Endothelial cell of umbilical vein (primary cell): ENCODE data around the gene COMMD8. TPM values are rescaled to one million over a fixed set of nuclear protein-coding genes. Genes with fewer than 3 reads are reported as not detected.

Experiments used
- BruUV-seq: library from RNA; stranded (reverse); fragments of 400-500 nt; replicated peaks from 2 replicates; lab custom pipeline; 2021; lab: Mats Ljungman, UMichigan
- CTCF ChIA-PET: fragments of 300-600, 350-600 bp; sonication (Branson Sonifier 250); formaldehyde crosslinking; loops from one replicate; lab custom pipeline; 2021; ENCODE audit warnings: antibody characterized with exemption, inconsistent platforms; lab: Charles Lee
- POLR2A ChIA-PET: fragments of 300-600, 350-600 bp; sonication (Branson Sonifier 250); formaldehyde crosslinking; loops from one replicate; lab custom pipeline; 2021; ENCODE audit warnings: antibody characterized with exemption, inconsistent platforms; lab: Charles Lee
- DNase-seq: peaks from one replicate; pipeline ENCODE4 v3.0.0-alpha.2; 2011; ENCODE audit warnings: low read depth, low spot score
- FAIRE-seq: peaks from 2 replicates; lab custom pipeline; 2011; peaks lifted over from hg19 to GRCh38; lab: Jason Lieb, UNC
- H2AFZ ChIP-seq: 2 replicates; pipeline ENCODE4 v1.6.0; 2012; ENCODE audit warnings: low read depth, low read length, control low read depth, inconsistent platforms
- H3K27ac ChIP-seq: 2 replicates; pipeline ENCODE4 v1.5.1; 2011; ENCODE audit warnings: low read depth, mild to moderate bottlenecking, control low read depth, low read length, moderate library complexity; ENCODE audit not compliant: insufficient read depth
- H3K27me3 ChIP-seq, 2 experiments: 2 replicates each; pipeline versions ENCODE4 v1.6.0 to v1.6.1; 2011; ENCODE audit warnings: low read length in 2 of 2, mixed read lengths in 1 of 2; ENCODE audit not compliant: control insufficient read depth in 2 of 2, insufficient read depth in 2 of 2
- H3K36me3 ChIP-seq, 2 experiments: 2 replicates in 1 of 2; 3 replicates in 1 of 2; pipeline ENCODE4 v1.5.1; 2011; ENCODE audit warnings: low read length in 2 of 2, mild to moderate bottlenecking in 1 of 2, moderate library complexity in 1 of 2; ENCODE audit not compliant: control insufficient read depth in 2 of 2, insufficient read depth in 2 of 2; ENCODE audit errors: extremely low read depth in 1 of 2
- H3K4me1 ChIP-seq: 3 replicates; pipeline ENCODE4 v1.5.1; 2011; ENCODE audit warnings: mild to moderate bottlenecking, low read length; ENCODE audit not compliant: control insufficient read depth, insufficient read depth; ENCODE audit errors: extremely low read depth
- H3K4me2 ChIP-seq: 2 replicates; pipeline ENCODE4 v1.6.1; 2011; ENCODE audit warnings: low read length, control low read depth, mixed read lengths; ENCODE audit not compliant: insufficient read depth
- H3K4me3 ChIP-seq, 3 experiments: fragments of 200-600 bp in 1 of 3; sonication (generic), shearing (Covaris generic) in 1 of 3; replicated peaks in 1 of 3; 2 replicates each; pipeline ENCODE4 v1.5.1; 2011 to 2016; ENCODE audit warnings: control low read depth in 3 of 3, low read length in 3 of 3, mild to moderate bottlenecking in 2 of 3, inconsistent platforms in 1 of 3, low read depth in 1 of 3, moderate library complexity in 1 of 3; ENCODE audit not compliant: insufficient read depth in 1 of 3
- H3K79me2 ChIP-seq: 2 replicates; pipeline ENCODE4 v1.6.0; 2012; ENCODE audit warnings: low read length, inconsistent platforms; ENCODE audit not compliant: control insufficient read depth, insufficient read depth
- H3K9ac ChIP-seq: replicated peaks from 2 replicates; pipeline ENCODE3; 2011; ENCODE audit warnings: low read length, control low read depth; ENCODE audit not compliant: insufficient read depth; ENCODE audit errors: extremely low read depth
- H3K9me1 ChIP-seq: replicated peaks from 3 replicates; pipeline ENCODE4 v1.6.0; 2011; ENCODE audit warnings: mild to moderate bottlenecking, low read length; ENCODE audit not compliant: control insufficient read depth, insufficient read depth; ENCODE audit errors: extremely low read depth
- H3K9me3 ChIP-seq: replicated peaks from 2 replicates; pipeline ENCODE4 v1.5.1; 2012; ENCODE audit warnings: low read length, inconsistent platforms; ENCODE audit not compliant: control insufficient read depth, insufficient read depth
- H4K20me1 ChIP-seq: replicated peaks from 2 replicates; pipeline ENCODE3; 2011; ENCODE audit warnings: mild to moderate bottlenecking, low read length; ENCODE audit not compliant: control insufficient read depth, insufficient read depth; ENCODE audit errors: extremely low read depth
- CTCF ChIP-seq, 2 donors: IDR thresholded peaks; 1 replicate in 1 of 2; 2 replicates in 1 of 2; pipeline ENCODE4 v1.5.1; 2011; ENCODE audit warnings: low read length in 2 of 2, mild to moderate bottlenecking in 2 of 2, moderate library complexity in 2 of 2, control low read depth in 1 of 2, inconsistent platforms in 1 of 2, low read depth in 1 of 2; ENCODE audit not compliant: insufficient read depth in 1 of 2; ENCODE audit errors: extremely low read depth in 1 of 2
- EZH2 ChIP-seq: IDR thresholded peaks from 2 replicates; pipeline ENCODE4 v1.6.1; 2012; ENCODE audit warnings: borderline replicate concordance, low read depth, mild to moderate bottlenecking, moderate library complexity, low read length, inconsistent platforms; ENCODE audit not compliant: severe bottlenecking
- FOS ChIP-seq: IDR thresholded peaks from 2 replicates; pipeline ENCODE4 v1.6.1; 2011; ENCODE audit warnings: mild to moderate bottlenecking, low read length, moderate library complexity, borderline replicate concordance; ENCODE audit not compliant: insufficient read depth
- GATA2 ChIP-seq: IDR thresholded peaks from 2 replicates; pipeline ENCODE4 v1.7.0; 2011; ENCODE audit warnings: low read depth, mild to moderate bottlenecking, moderate library complexity, mixed read lengths, low read length; ENCODE audit not compliant: insufficient read length, insufficient read depth
- JUN ChIP-seq: IDR thresholded peaks from 2 replicates; pipeline ENCODE4 v1.6.1; 2011; ENCODE audit warnings: borderline replicate concordance, low read depth; ENCODE audit not compliant: insufficient read length, insufficient read depth
- MAX ChIP-seq: IDR thresholded peaks from 2 replicates; pipeline ENCODE4 v1.6.1; 2011; ENCODE audit not compliant: insufficient read depth, insufficient read length
- MYC ChIP-seq: IDR thresholded peaks from one replicate; pipeline ENCODE4 v1.6.1; 2011; ENCODE audit warnings: mild to moderate bottlenecking, low read depth, low read length
- POLR2A ChIP-seq: IDR thresholded peaks from 2 replicates; pipeline ENCODE4 v1.6.1; 2012; ENCODE audit warnings: low read depth, mild to moderate bottlenecking, control low read depth, low read length
- POLR2AphosphoS5 ChIP-seq: IDR thresholded peaks from 2 replicates; pipeline ENCODE4 v1.6.1; 2012; ENCODE audit warnings: low read depth, mild to moderate bottlenecking, control low read depth, low read length, moderate library complexity; ENCODE audit not compliant: insufficient read depth
- dilution Hi-C: fragments of 300-500 bp; cut with MboI; formaldehyde crosslinking; loops from one replicate; pipeline ENCODE4 v1.15.0; 2019; ENCODE audit warnings: low sequenced_read_pairs; ENCODE audit not compliant: extremely low pct_ligation_motif_present
- intact Hi-C: fragments of 100-400 bp; cut with micrococcal nuclease; formaldehyde crosslinking; loops from one replicate; pipeline ENCODE4 v1.10.0; 2022
- polyA plus RNA-seq, 4 experiments: library from polyadenylated mRNA; depleted of rRNA in 3 of 4; stranded (reverse) in 3 of 4; unstranded in 1 of 4; fragments of >200 nt; gene quantifications; 2 replicates each; pipeline versions ENCODE4 v1.2.1 to v1.2.3, GENCODE V29; 2011 to 2012; ENCODE audit warnings: missing spikeins in 1 of 4
- total RNA-seq: library from RNA; stranded (reverse); gene quantifications from 2 replicates; pipeline ENCODE4 v1.2.3, GENCODE V29; 2021

COMMD8 gene
- total and polyA plus RNA-seq, 2 donors (not counting 3 experiments of a cell fraction or from before 2014, with no cell fraction given) = 4.9 to 22.3 TPM

DNA sequence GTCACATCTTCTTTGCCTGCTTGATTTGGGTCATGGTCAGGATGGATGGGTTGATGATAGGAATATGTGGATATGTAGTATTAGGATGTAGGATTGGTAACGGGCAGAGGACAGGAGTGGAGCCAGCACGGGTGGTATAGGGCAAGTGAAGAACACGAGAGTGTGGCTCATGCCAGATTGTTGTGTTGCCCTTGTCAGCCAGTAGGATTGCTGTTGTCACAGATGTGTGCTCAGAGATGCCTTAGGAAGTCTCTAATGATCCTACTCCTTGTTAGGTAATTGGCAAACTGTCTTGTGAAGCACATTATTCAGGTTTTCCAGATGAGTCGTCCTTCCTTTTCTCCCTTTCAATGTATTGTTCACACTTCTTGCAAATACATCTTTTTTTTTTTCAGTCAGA is 27.0 kb upstream of the COMMD8 start:
- H3K9me1 ChIP-seq = no peaks in the 10 kb centered on the region
- H3K79me2 ChIP-seq = peaks cover 7% of the 10 kb centered on the region
- TF ChIP-seq POLR2A (no peak), GATA2 (no peak), CTCF (IDR thresholded peaks at IDR 0.05; ENCODE audit: extremely low read depth in 1 of 2, insufficient read depth in 1 of 2, low read depth in 1 of 2, low read length in 2 of 2) (peak; percentile 57 to 64), MYC (no peak), JUN (peak; percentile 45), POLR2AphosphoS5 (no peak), FOS (no peak), EZH2 (no peak), MAX (no peak)
- H3K4me1 ChIP-seq = peaks cover 8% of the 10 kb centered on the region
- peaks cover 0 to 2% of the 10 kb centered on the region in 2 experiments for H3K36me3 ChIP-seq
- intact Hi-C loops = loop anchor here (1.0 to 5.0 kb wide), 2 partner anchors 74 to 177 kb away; no protein-coding TSS in a partner anchor
- no peak overlapping the region for H3K9ac ChIP-seq
- ChIA-PET POLR2A (no interaction called here), CTCF (interaction anchor here (1.5 kb wide), 1 partner anchor 178 kb away, joined by 3 read pairs; no protein-coding TSS in a partner anchor)
- H3K4me3 ChIP-seq = no peak overlapping the region
- no peak overlapping the region for H3K4me2 ChIP-seq
- no peaks in the 10 kb centered on the region for H4K20me1 ChIP-seq
- H3K9me3 ChIP-seq = no peaks in the 10 kb centered on the region
- H3K27me3 ChIP-seq = no peaks in the 10 kb centered on the region
- H3K27ac ChIP-seq = no peak overlapping the region
- H2AFZ ChIP-seq = no peak overlapping the region
- BruUV-seq = no TSS peak
- DNase-seq (peak; percentile 80), FAIRE-seq (no peak)
- dilution Hi-C loops = no loop called here
